IMR-90 (cell line): ENCODE measurements around the gene NUBP2. TPM values are rescaled to one million over a fixed set of nuclear protein-coding genes. Genes with fewer than 3 reads are reported as not detected.

ENCODE experiments used
- ATAC-seq: fragments of 200-7000 bp; cut with Tn5 transposase; 2 replicates; pipeline ENCODE4 v1.9.1; 2020; ENCODE audit warnings: low read depth, mild to moderate bottlenecking, moderate library complexity
- BruUV-seq: library from RNA; stranded (reverse); fragments of 400-500 nt; replicated peaks from 2 replicates; lab custom pipeline; 2021; lab: Mats Ljungman, UMichigan
- CTCF ChIA-PET: fragments of 300-600 bp; formaldehyde crosslinking; extraction: SDS; loops from one replicate; lab custom pipeline; 2021; ENCODE audit warnings: antibody characterized with exemption; lab: Yijun Ruan, JAX
- POLR2A ChIA-PET: fragments of 300-600 bp; sonication (Branson Sonifier 250); formaldehyde crosslinking; loops from one replicate; lab custom pipeline; 2022; ENCODE audit warnings: antibody characterized with exemption; ENCODE audit not compliant: unreplicated experiment; lab: Charles Lee
- DNase-seq: peaks from one replicate; pipeline ENCODE4 v3.0.0; 2013
- H2AFZ ChIP-seq: replicated peaks from 2 replicates; pipeline ENCODE3; 2013; ENCODE audit warnings: low read length, mild to moderate bottlenecking; ENCODE audit not compliant: poor library complexity
- H2AK5ac ChIP-seq: 2 replicates; pipeline ENCODE4 v1.6.1; 2013; ENCODE audit warnings: low read depth, low read length, inconsistent platforms
- H2AK9ac ChIP-seq: replicated peaks from 2 replicates; pipeline ENCODE3; 2013; ENCODE audit warnings: mild to moderate bottlenecking, low read depth, low read length, moderate library complexity; ENCODE audit not compliant: poor library complexity
- H2BK120ac ChIP-seq: 2 replicates; pipeline ENCODE4 v1.6.1; 2013; ENCODE audit warnings: low read depth, low read length, inconsistent platforms
- H2BK15ac ChIP-seq: 3 replicates; pipeline ENCODE4 v1.6.1; 2013; ENCODE audit warnings: low read depth, low read length, inconsistent platforms
- H2BK20ac ChIP-seq: 2 replicates; pipeline ENCODE4 v1.6.1; 2013; ENCODE audit warnings: low read depth, mild to moderate bottlenecking, inconsistent platforms, low read length, moderate library complexity
- H2BK5ac ChIP-seq: 2 replicates; pipeline ENCODE4 v1.6.1; 2013; ENCODE audit warnings: mild to moderate bottlenecking, low read depth, low read length, inconsistent platforms; ENCODE audit not compliant: poor library complexity, severe bottlenecking
- H3K14ac ChIP-seq: replicated peaks from 2 replicates; pipeline ENCODE4 v1.6.1; 2013; ENCODE audit warnings: low read depth, low read length, inconsistent platforms
- H3K18ac ChIP-seq: 2 replicates; pipeline ENCODE4 v1.6.1; 2013; ENCODE audit warnings: low read depth, low read length, control low read depth
- H3K23ac ChIP-seq: 2 replicates; pipeline ENCODE4 v1.6.1; 2013; ENCODE audit warnings: low read depth, low read length, inconsistent platforms
- H3K27ac ChIP-seq: 2 replicates; pipeline ENCODE4 v1.5.1; 2013; ENCODE audit warnings: mild to moderate bottlenecking, control low read depth, low read length; ENCODE audit not compliant: insufficient read depth
- H3K27me3 ChIP-seq: 2 replicates; pipeline ENCODE4 v1.6.1; 2013; ENCODE audit warnings: low read length; ENCODE audit not compliant: control insufficient read depth, insufficient read depth
- H3K36me3 ChIP-seq: 2 replicates; pipeline ENCODE4 v1.6.1; 2013; ENCODE audit warnings: low read length, mixed read lengths; ENCODE audit not compliant: control insufficient read depth, insufficient read depth
- H3K4ac ChIP-seq: 2 replicates; pipeline ENCODE4 v1.6.1; 2013; ENCODE audit warnings: low read depth, low read length, inconsistent platforms
- H3K4me1 ChIP-seq: 2 replicates; pipeline ENCODE4 v1.6.1; 2013; ENCODE audit warnings: low read length, mixed read lengths; ENCODE audit not compliant: control insufficient read depth, insufficient read depth
- H3K4me2 ChIP-seq: 2 replicates; pipeline ENCODE4 v1.6.1; 2013; ENCODE audit warnings: low read depth, mild to moderate bottlenecking, control low read depth, low read length, moderate library complexity
- H3K4me3 ChIP-seq: 2 replicates; pipeline ENCODE4 v1.5.1; 2013; ENCODE audit warnings: low read depth, mild to moderate bottlenecking, control low read depth, low read length, moderate library complexity; ENCODE audit not compliant: insufficient read depth
- H3K56ac ChIP-seq: 2 replicates; pipeline ENCODE4 v1.6.1; 2013; ENCODE audit warnings: low read length, inconsistent platforms; ENCODE audit not compliant: insufficient read depth; ENCODE audit errors: extremely low read depth
- H3K79me1 ChIP-seq, 2 experiments: 2 replicates each; pipeline ENCODE4 v1.6.1; 2013; ENCODE audit warnings: low read length in 2 of 2, inconsistent platforms in 1 of 2, low read depth in 1 of 2
- H3K9ac ChIP-seq: 2 replicates; pipeline ENCODE4 v1.6.1; 2013; ENCODE audit warnings: low read depth, low read length, control low read depth
- H3K9me1 ChIP-seq: 2 replicates; pipeline ENCODE4 v1.6.1; 2013; ENCODE audit warnings: low read length, inconsistent platforms; ENCODE audit not compliant: insufficient read depth
- H3K9me3 ChIP-seq: 2 replicates; pipeline ENCODE4 v1.6.1; 2013; ENCODE audit warnings: low read length; ENCODE audit not compliant: control insufficient read depth, insufficient read depth
- H4K20me1 ChIP-seq: 2 replicates; pipeline ENCODE4 v1.6.1; 2013; ENCODE audit warnings: low read length, inconsistent platforms; ENCODE audit not compliant: insufficient read depth
- H4K5ac ChIP-seq: 2 replicates; pipeline ENCODE4 v1.6.1; 2013; ENCODE audit warnings: mild to moderate bottlenecking, low read depth, low read length, control low read depth
- H4K8ac ChIP-seq, 2 experiments: 2 replicates each; pipeline ENCODE4 v1.6.1; 2013; ENCODE audit warnings: low read depth in 2 of 2, low read length in 2 of 2, control low read depth in 1 of 2, inconsistent platforms in 1 of 2
- H4K91ac ChIP-seq: 2 replicates; pipeline ENCODE4 v1.6.1; 2013; ENCODE audit warnings: low read depth, low read length, inconsistent platforms; ENCODE audit not compliant: insufficient read depth
- CEBPB ChIP-seq: IDR thresholded peaks from 2 replicates; pipeline ENCODE4 v1.6.1; 2012; ENCODE audit warnings: low read depth, low read length, improper control_type of control experiment
- CTCF ChIP-seq: conservative IDR thresholded peaks from 2 replicates; pipeline ENCODE4 v1.5.1; 2012; ENCODE audit warnings: mild to moderate bottlenecking, low read depth, low read length, improper control_type of control experiment
- ELK1 ChIP-seq: fragments of 150-350 bp; IDR thresholded peaks from 2 replicates; pipeline ENCODE4 v1.6.1; 2016; ENCODE audit warnings: low read depth, mild to moderate bottlenecking, low read length, moderate library complexity, borderline replicate concordance
- MAZ ChIP-seq: IDR thresholded peaks from 2 replicates; pipeline ENCODE4 v1.6.1; 2012; ENCODE audit warnings: low read depth, mild to moderate bottlenecking, low read length, improper control_type of control experiment, moderate library complexity, borderline replicate concordance
- MXI1 ChIP-seq: IDR thresholded peaks from 2 replicates; pipeline ENCODE4 v1.6.1; 2012; ENCODE audit warnings: low read depth, mild to moderate bottlenecking, low read length, moderate library complexity, borderline replicate concordance
- RFX5 ChIP-seq: IDR thresholded peaks from 2 replicates; pipeline ENCODE4 v1.8.0; 2012; ENCODE audit warnings: low read depth, mild to moderate bottlenecking, low read length, moderate library complexity
- WGBS, 2 experiments: methylation state at CpG; one replicate each; pipeline versions ENCODE4 v1.1.5 to v1.1.7; 2013; ENCODE audit warnings: missing lambda C conversion rate in 2 of 2; ENCODE audit not compliant: insufficient read length in 1 of 2; ENCODE audit errors: extremely low coverage in 2 of 2; 5-methylcytosine and 5-hydroxymethylcytosine counted together
- dilution Hi-C: fragments of 300-500 bp; cut with HindIII; formaldehyde crosslinking; loops from one replicate; pipeline ENCODE4 v1.14.3; 2018; ENCODE audit warnings: low sequenced_read_pairs; ENCODE audit not compliant: unreplicated experiment
- in situ Hi-C: fragments of 300-500 bp; cut with MboI; formaldehyde crosslinking; loops from 3 replicates; pipeline ENCODE4 v1.14.3; 2019; ENCODE audit warnings: low sequenced_read_pairs, inconsistent platforms, mixed read lengths
- intact Hi-C: fragments of 100-400 bp; cut with micrococcal nuclease; formaldehyde crosslinking; loops from 2 replicates; pipeline ENCODE4 v1.10.0; 2022
- polyA plus RNA-seq, 3 experiments: library from polyadenylated mRNA; depleted of rRNA; stranded (reverse); fragments of >200 nt; gene quantifications; 2 replicates each; pipeline ENCODE4 v1.2.3, GENCODE V29; 2012; ENCODE audit warnings: low replicate concordance in 1 of 3
- total RNA-seq: library from RNA; depleted of rRNA; stranded (reverse); fragments of >200 nt; gene quantifications from 2 replicates; pipeline ENCODE4 v1.2.3, GENCODE V29; 2012

The NUBP2 gene
- total and polyA plus RNA-seq, 2 of the 4 experiments (the other 2 are of a cell fraction), result 62.6 to 131 TPM

GRCh38 chr16:1772362-1772907, 10.3 kb upstream of the NUBP2 start, which contains the start of gene EME2:
EME2 (plus strand) TSS chr16:1772810; CDS start chr16:1773228, 418 bp downstream.
- Histone ChIP-seq H2BK20ac (no peak within 1 kb of the TSS), H3K56ac (peak within 1 kb of the TSS; percentile 51), H3K23ac (peak within 1 kb of the TSS; percentile 69), H3K4me2 (peak within 1 kb of the TSS; percentile 93), H3K4me3 (peak within 1 kb of the TSS; percentile 93), H3K4ac (peak within 1 kb of the TSS; percentile 85), H3K79me1 (peaks cover 12 to 50% of the 10 kb centered on the region in 2 experiments), H4K8ac (peak within 1 kb of the TSS; percentile 77 to 92), H2AK5ac (peak within 1 kb of the TSS; percentile 93), H3K27ac (peak within 1 kb of the TSS; percentile 85), H3K4me1 (peaks cover 13% of the 10 kb centered on the region), H3K14ac (peak within 1 kb of the TSS; percentile 63), H2BK120ac (no peak within 1 kb of the TSS), H3K27me3 (no peaks in the 10 kb centered on the region), H2BK5ac (peak within 1 kb of the TSS; percentile 78), H3K9ac (peak within 1 kb of the TSS; percentile 88), H2AK9ac (peak within 1 kb of the TSS; percentile 100), H3K36me3 (peaks cover 32% of the 10 kb centered on the region), H4K20me1 (peaks cover 28% of the 10 kb centered on the region), H3K9me3 (no peaks in the 10 kb centered on the region), H2AFZ (peak within 1 kb of the TSS; percentile 94), H4K91ac (peak within 1 kb of the TSS; percentile 84), H2BK15ac (no peak within 1 kb of the TSS), H4K5ac (peak within 1 kb of the TSS; percentile 68), H3K18ac (no peak within 1 kb of the TSS), H3K9me1 (0 out of 2 replicates have a peak, but pooled peaks cover 3% of the 10 kb centered on the region)
- no peak for TF ChIP-seq RFX5
- TF ChIP-seq CEBPB, result no peak
- TF ChIP-seq MAZ, result no peak
- no peak for TF ChIP-seq CTCF
- peak; percentile 62; the same call in 1 of the 2 replicates for TF ChIP-seq MXI1
- TF ChIP-seq ELK1, result no peak
- DNase-seq (peak; percentile 33), ATAC-seq (peak; percentile 2)
- in situ Hi-C loops, result no loop called here
- ChIA-PET CTCF (interaction anchor here (0.8 to 0.9 kb wide), 2 partner anchors 10 to 67 kb away, joined by 3 read pairs; partner anchors contain the start of genes NUBP2 and SPSB3), POLR2A (no interaction called here)
- WGBS, 2 experiments, result 1% methylated on average over 35 of the region's 53 CpGs; no CpG with 5 or more reads in 1 of the 2 experiments
- BruUV-seq, result no TSS peak
- intact Hi-C loops, result no loop called here
- dilution Hi-C loops, result no loop called here
